ENCODE data around the gene LYRM4. TPM values are rescaled to one million over a fixed set of nuclear protein-coding genes. Genes with fewer than 3 reads are reported as not detected.

Gene LYRM4
- total RNA-seq, 1 experiment from 2014 or later: 44.3 TPM

- no peak overlapping the region for H3K23ac ChIP-seq (ENCODE audit: insufficient read length, low read depth, low read length)
- H3K27me3 ChIP-seq (ENCODE audit: insufficient read depth, low read length): no peaks in the 10 kb centered on the region
- H3K27ac ChIP-seq (ENCODE audit: insufficient read length, low read depth, low read length): no peak overlapping the region
- no CpG with 5 or more reads among the region's 2 CpGs for WGBS (ENCODE audit: extremely low coverage, insufficient read length, low lambda C conversion rate)
- H3K23me2 ChIP-seq (ENCODE audit: insufficient read length, low read depth, low read length, poor library complexity, severe bottlenecking): no peaks in the 10 kb centered on the region
- Mint-ChIP-seq H3K27ac (no peak overlapping the region), H3K36me3 (ENCODE audit: insufficient read depth in 1 of 3, low read depth in 3 of 3) (no peaks in the 10 kb centered on the region; a peak in 1 of 7 replicates), H3K4me3 (no peak overlapping the region), H3K27me3 (ENCODE audit: low read depth) (no peaks in the 10 kb centered on the region), H3K4me1 (peaks cover 13 to 25% of the 10 kb centered on the region in 2 experiments), H3K9me3 (no peaks in the 10 kb centered on the region)
- no peaks in the 10 kb centered on the region for H3K9me3 ChIP-seq (ENCODE audit: control insufficient read depth, low read depth, low read length)
- no peak overlapping the region for H2BK20ac ChIP-seq (ENCODE audit: low read depth, low read length, poor library complexity, severe bottlenecking)
- no peak overlapping the region for H4K8ac ChIP-seq (replicated peaks; ENCODE audit: insufficient read length, low read depth, low read length)
- H3K14ac ChIP-seq (ENCODE audit: insufficient read depth, low read length): no peak overlapping the region
- H3T11ph ChIP-seq (ENCODE audit: low read length): no peak overlapping the region
- H3K79me1 ChIP-seq (ENCODE audit: insufficient read depth, low read depth, low read length, poor library complexity, severe bottlenecking): no peaks in the 10 kb centered on the region
- H2BK15ac ChIP-seq (ENCODE audit: low read depth, low read length): no peak overlapping the region
- H2BK120ac ChIP-seq (ENCODE audit: low read depth, low read length, poor library complexity, severe bottlenecking): no peak overlapping the region
- H2BK12ac ChIP-seq (ENCODE audit: insufficient read length, low read depth, low read length): no peak overlapping the region
- no peak overlapping the region for H2AK5ac ChIP-seq (ENCODE audit: insufficient read length, low read length)
- H2AFZ ChIP-seq (ENCODE audit: low read length): no peak overlapping the region
- no peak overlapping the region for H4K91ac ChIP-seq (ENCODE audit: insufficient read length, low read depth, low read length)
- H4K20me1 ChIP-seq (ENCODE audit: control insufficient read depth, insufficient read depth, insufficient read length): no peaks in the 10 kb centered on the region
- no peak overlapping the region for H3K18ac ChIP-seq (ENCODE audit: insufficient read length, low read depth, low read length)
- TF ChIP-seq CTCF (conservative IDR thresholded peaks at IDR 0.05): no peak
- DNase-seq: no peak
- H3K9ac ChIP-seq (ENCODE audit: extremely low read depth, insufficient read length, low read length): no peak overlapping the region
- H3K4ac ChIP-seq (ENCODE audit: low read depth, low read length): no peak overlapping the region
- H4K5ac ChIP-seq (ENCODE audit: insufficient read length, low read depth, low read length): no peak overlapping the region
- H3K79me2 ChIP-seq (ENCODE audit: insufficient read depth, low read length): no peaks in the 10 kb centered on the region; the same call in 1 of the 2 replicates
- H3K56ac ChIP-seq (ENCODE audit: insufficient read length, low read depth, low read length): no peak overlapping the region
- H2BK5ac ChIP-seq (ENCODE audit: insufficient read length, low read length): no peak overlapping the region
- H3K4me2 ChIP-seq (ENCODE audit: insufficient read depth, insufficient read length, low read length): no peak overlapping the region
- H3K4me1 ChIP-seq (ENCODE audit: insufficient read depth, low read length): peaks cover 2% of the 10 kb centered on the region; the same call in 1 of the 2 replicates
These were observed 81.9 kb downstream of the LYRM4 start for GRCh38 chr6:5178806-5179205.

Measured in H9 (cell line).